ENCODE measurements around the gene LEMD1.
"Not testable (repeated sequence)": the region's sequence is repeated elsewhere in the genome, so short reads cannot be mapped to it uniquely, and the experiment has no call there.

DNA sequence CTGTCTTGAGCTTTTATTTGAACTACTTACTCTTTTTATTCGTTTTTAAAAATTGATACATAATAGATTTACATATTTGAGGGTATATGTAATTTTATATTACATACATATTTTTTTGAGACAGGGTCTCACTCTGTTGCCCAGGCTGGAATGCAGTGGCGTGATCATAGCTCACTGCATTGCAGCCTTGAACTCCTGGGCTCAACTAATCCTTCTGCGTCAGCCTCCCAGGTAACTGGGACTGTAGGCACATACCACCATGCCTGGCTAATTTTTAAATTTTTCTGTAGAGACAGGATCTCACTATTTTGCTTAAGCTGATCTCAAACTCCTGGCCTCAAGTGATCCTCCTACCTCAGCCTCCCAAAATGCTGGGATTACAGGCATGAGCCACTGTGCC, 38.9 kb downstream of the LEMD1 start:
- not testable (repeated sequence) for TF ChIP-seq POLR2AphosphoS5 (IDR thresholded peaks at IDR 0.05)
- TF ChIP-seq, protein P1, sequence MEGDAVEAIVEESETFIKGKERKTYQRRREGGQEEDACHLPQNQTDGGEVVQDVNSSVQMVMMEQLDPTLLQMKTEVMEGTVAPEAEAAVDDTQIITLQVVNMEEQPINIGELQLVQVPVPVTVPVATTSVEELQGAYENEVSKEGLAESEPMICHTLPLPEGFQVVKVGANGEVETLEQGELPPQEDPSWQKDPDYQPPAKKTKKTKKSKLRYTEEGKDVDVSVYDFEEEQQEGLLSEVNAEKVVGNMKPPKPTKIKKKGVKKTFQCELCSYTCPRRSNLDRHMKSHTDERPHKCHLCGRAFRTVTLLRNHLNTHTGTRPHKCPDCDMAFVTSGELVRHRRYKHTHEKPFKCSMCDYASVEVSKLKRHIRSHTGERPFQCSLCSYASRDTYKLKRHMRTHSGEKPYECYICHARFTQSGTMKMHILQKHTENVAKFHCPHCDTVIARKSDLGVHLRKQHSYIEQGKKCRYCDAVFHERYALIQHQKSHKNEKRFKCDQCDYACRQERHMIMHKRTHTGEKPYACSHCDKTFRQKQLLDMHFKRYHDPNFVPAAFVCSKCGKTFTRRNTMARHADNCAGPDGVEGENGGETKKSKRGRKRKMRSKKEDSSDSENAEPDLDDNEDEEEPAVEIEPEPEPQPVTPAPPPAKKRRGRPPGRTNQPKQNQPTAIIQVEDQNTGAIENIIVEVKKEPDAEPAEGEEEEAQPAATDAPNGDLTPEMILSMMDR (IDR thresholded peaks at IDR 0.05 in 8 of 11, conservative IDR thresholded peaks at IDR 0.05 in 3 of 11): not testable (repeated sequence)

All from spleen (tissue), 7 donors.